Glomerular endothelial cell (primary cell): ENCODE measurements around the gene BRICD5. TPM values are rescaled to one million over a fixed set of nuclear protein-coding genes. Genes with fewer than 3 reads are reported as not detected.

Experiments
- DNase-seq: peaks from one replicate; pipeline ENCODE4 v3.0.0-alpha.2; 2011; ENCODE audit warnings: low read depth, low spot score; ENCODE audit errors: extremely low read depth
- total RNA-seq: library from RNA; depleted of rRNA; stranded (reverse); fragments of >200 nt; gene quantifications from 2 replicates; pipeline ENCODE4 v1.2.3, GENCODE V29; 2015

Gene BRICD5
- total RNA-seq, 1 donor from 2014 or later: 3.7 TPM

GRCh38 chr16:2184346-2184745 is 26.3 kb downstream of the BRICD5 start:
- no peak for DNase-seq

DNA sequence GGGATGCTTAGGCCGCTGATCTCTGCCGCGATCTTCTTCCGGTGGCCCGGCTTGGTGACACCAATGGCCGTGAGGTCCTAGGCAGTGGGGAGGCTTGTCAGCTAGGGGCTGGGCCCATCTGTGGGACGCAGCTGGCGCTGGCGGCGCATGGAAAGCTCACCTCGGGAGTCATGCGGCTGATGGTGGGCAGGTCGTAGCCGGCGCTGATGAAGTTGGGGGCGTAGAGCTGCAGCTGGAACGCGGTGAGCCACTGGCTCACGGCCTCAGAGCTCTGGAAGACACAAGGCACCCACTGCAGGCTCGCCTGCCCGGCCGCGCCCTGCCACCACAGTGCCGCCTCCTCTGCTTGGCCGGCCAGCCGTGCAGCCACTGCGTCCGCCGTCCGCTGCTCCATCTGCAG is 27.0 kb downstream of the BRICD5 start:
- no peak for DNase-seq

- no peak for DNase-seq
These were observed 28.7 kb downstream of the BRICD5 start for GRCh38 chr16:2181952-2182351.

DNA sequence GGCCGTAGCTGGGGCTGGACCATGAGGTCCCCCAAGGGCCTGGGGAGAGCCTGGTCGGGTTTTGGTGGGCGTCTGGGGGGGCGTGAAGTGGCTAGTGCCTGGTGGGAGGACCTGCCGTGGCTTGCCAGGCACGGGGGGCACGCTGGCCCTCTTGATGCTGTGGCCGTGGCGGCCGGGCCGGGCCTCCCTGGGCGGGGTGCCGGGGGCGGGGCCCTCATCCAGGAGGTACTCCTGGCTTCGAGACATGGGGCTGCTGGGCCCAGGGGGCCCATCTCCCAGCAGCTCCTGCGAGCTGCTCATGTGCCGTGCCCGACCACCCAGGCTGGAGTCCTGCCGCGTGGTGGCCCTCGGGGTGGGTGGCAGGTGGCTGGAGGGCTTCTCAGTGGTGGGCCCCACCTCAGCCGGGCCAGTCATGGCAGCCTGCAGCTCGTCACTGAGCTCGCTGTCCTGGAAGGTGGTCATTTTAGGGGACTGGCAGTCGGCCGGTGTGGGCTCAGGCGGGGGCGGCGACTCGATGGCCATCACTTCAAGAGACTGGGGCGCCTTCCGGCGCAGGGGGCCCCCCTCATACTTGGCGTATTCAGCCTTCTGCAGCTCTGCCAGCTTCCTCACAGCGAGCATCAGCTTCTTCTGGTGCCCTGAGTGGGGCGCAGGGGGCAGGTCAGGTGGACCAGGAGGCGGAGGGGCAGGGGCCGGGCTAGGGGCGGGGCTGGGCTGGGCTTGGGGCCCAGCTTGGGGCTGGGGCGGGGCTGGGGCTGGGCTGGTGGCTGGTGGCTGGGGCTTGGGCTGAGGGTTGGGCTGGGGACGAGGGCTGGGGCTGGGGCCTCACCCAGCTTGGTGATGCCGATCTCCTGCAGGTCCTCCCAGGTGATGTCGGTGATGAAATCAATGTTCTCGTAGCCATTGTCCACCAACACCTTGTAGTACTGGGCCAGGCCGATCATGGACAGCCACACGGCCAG is 29.4 kb downstream of the BRICD5 start:
- no peak for DNase-seq

GRCh38 chr16:2180461-2180860 is 30.2 kb downstream of the BRICD5 start:
- no peak for DNase-seq

DNA sequence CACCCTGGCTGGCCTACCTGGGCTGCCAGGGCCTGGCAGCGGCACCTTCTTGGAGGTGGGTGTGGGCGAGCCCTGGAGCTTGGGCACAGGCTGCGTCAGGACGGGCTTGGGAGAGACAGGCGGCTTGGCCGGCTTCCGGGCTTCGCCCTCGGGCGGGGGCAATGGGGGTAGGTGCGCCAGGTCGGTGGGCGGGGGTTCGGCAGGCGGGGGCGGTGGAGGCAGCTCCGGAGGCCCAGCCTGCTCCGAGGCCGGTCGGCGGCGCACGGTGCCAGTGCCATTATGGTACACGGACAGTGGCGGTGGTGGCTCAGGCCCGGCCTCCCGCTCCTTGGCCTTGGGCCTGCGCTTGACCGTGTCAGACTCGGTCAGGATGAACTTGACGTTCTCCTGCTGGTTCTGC is 31.1 kb downstream of the BRICD5 start:
- DNase-seq: no peak

DNA sequence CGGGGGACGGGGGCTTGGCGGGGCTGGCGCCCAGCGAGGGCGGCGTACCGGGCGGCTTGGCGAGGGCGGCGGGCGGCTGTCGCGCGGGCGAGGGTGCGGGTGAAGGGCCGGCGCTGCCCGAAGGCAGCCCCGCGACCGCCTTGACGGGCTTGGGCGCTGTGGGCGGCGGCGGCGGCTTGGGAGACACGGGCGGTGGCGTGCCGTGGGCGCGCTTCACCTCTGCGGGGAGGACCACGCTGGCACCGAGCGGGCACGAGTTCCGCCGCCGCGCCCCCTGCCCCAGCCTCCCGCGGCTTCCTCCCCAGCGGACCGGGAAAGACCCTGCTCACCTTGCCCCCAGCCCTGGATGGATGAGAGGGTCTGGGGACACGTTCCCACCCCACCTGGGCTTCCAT is 31.6 kb downstream of the BRICD5 start:
- DNase-seq: no peak

- no peak for DNase-seq
These were observed 32.1 kb downstream of the BRICD5 start for GRCh38 chr16:2178321-2179106.

GRCh38 chr16:2177561-2177960 is 33.1 kb downstream of the BRICD5 start:
- DNase-seq: no peak

- no peak for DNase-seq
These were observed 33.6 kb downstream of the BRICD5 start for GRCh38 chr16:2177101-2177500.

DNA sequence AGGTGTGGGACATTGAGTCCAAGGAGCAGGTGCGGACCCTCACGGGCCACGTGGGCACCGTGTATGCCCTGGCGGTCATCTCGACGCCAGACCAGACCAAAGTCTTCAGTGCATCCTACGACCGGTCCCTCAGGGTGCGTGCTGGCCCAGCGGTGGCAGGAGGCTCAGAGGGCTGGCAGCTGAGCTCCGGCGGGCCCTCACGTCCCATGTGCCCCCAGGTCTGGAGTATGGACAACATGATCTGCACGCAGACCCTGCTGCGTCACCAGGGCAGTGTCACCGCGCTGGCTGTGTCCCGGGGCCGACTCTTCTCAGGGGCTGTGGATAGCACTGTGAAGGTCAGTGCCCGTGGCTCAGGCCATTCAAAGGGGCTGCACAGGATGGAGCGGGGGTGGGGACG is 34.6 kb downstream of the BRICD5 start:
- no peak for DNase-seq

GRCh38 chr16:2175454-2175853 is 35.2 kb downstream of the BRICD5 start:
- no peak for DNase-seq

DNA sequence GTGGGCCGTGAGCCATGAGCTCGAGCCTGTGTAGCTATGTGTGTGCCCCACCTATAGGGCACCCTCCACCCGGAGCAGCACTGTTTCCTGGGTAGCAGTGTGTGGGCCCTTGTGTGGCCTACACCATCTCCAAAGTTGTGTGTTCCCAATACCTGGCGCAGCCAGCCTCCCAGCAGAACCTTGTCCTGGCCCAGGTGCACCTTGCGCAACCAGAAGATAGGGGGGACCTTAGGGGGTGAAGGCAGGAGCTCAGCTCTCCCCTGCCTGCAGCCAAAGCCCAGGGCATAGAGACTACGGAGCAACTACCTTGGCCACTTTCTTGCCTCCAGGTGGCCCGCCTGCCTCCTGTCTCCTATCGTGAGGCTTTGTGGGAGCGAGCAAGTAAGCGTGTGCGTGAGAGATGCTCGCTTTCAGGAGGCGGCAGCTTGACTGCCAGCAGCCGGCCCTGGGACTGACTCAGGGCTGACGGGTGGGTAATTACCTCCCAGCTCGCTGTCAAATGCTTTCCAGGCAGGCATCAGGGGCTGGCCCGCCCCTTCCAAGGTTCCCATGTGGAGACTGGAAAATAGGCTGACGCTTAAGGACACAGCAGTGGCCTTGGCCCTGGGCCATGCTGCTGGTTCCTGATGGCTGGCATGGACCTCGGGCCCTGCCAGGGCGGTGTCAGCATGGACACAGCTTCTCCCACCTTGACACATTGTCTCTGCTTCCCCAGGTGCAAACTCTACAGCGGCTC is 36.1 kb downstream of the BRICD5 start:
- no peak for DNase-seq

- no peak for DNase-seq
These were observed 36.7 kb downstream of the BRICD5 start for GRCh38 chr16:2173916-2174315.

- no peak for DNase-seq
These were observed 37.3 kb downstream of the BRICD5 start for GRCh38 chr16:2173366-2173765.

- no peak for DNase-seq
These were observed 37.9 kb downstream of the BRICD5 start for GRCh38 chr16:2172688-2173335.

DNA sequence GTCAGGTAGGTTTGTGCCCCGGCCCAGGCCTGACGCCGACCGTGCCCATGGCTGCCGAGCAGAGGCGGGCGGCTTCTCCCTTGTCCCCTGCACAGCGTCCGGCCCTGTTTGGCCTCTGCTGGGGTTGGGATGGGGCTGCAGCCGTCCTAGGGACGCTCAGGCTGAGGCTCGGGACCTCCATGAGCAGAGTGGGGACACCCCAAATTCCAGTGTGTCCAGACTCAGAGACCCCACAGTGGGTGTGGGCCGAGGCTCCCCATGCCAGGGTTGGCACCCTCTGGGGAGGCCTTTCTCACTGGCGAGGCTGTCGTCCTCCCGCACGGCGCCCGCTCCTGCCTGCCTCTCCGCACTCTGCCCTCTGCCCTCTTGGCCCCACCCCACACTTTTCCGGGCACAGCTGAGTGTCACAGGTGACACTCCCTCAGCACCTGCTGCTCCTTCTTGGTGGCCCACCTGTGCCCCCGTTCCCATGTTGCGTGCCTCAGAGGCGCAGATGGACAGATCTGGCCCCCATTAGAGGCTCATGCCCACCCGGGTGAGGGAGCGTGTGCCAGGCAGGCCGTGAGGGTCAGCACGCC is 39.0 kb downstream of the BRICD5 start:
- no peak for DNase-seq

GRCh38 chr16:2170587-2171435 is 39.9 kb downstream of the BRICD5 start:
- DNase-seq: no peak

DNA sequence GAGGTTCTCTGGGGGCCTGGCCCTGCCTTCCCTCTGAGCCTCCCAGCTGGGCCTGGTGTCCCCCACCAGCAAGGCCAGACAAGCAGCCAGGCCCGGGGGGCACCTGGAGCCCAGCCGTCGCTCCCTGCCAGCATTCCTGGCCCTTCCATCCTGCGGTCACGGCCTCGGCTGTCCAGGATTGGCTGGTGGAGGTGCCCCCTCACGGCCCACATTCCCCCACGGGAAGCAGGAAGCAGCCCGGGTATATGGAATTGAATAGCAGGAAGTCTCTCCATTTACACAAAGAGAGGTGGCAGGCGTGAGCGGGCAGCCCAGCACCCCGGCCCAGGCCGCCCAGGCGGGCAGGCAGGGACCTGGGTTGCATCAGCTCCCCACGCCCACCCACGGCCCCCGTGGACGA is 40.6 kb downstream of the BRICD5 start:
- DNase-seq: peak; percentile 57
